CD8-positive, alpha-beta memory T cell (primary cell): ENCODE data around the gene RNASE9. TPM values are rescaled to one million over a fixed set of nuclear protein-coding genes. Genes with fewer than 3 reads are reported as not detected.

Experiments
- CTCF ChIA-PET: fragments of 350-600 bp; sonication (Branson Sonifier 250); formaldehyde crosslinking; loops from one replicate; lab custom pipeline; 2021; ENCODE audit warnings: antibody characterized with exemption; lab: Charles Lee
- POLR2A ChIA-PET: fragments of 350-600 bp; sonication (Branson Sonifier 250); formaldehyde crosslinking; loops from one replicate; lab custom pipeline; 2021; ENCODE audit warnings: antibody characterized with exemption; lab: Charles Lee
- DNase-seq, 5 donors: peaks; one replicate each; pipeline versions ENCODE4 v3.0.0 to v3.0.0-alpha.2; 2020 to 2022; ENCODE audit warnings: mixed read lengths in 1 of 5
- H3K27ac ChIP-seq: one replicate; pipeline ENCODE4 v1.7.0; 2013; ENCODE audit warnings: low read depth, mild to moderate bottlenecking, low read length, moderate library complexity
- H3K27me3 ChIP-seq: 2 replicates; pipeline ENCODE4 v1.7.0; 2013; ENCODE audit warnings: low read length, mild to moderate bottlenecking; ENCODE audit not compliant: insufficient read depth, poor library complexity, severe bottlenecking
- H3K36me3 ChIP-seq: 2 replicates; pipeline ENCODE4 v1.7.0; 2013; ENCODE audit warnings: mild to moderate bottlenecking, low read length, moderate library complexity; ENCODE audit not compliant: insufficient read depth
- H3K4me1 ChIP-seq: 2 replicates; pipeline ENCODE4 v1.7.0; 2013; ENCODE audit warnings: mild to moderate bottlenecking, low read length, moderate library complexity; ENCODE audit not compliant: insufficient read depth
- H3K4me3 ChIP-seq: 2 replicates; pipeline ENCODE4 v1.7.0; 2013; ENCODE audit warnings: mild to moderate bottlenecking, low read length
- H3K9me3 ChIP-seq: 2 replicates; pipeline ENCODE4 v1.7.0; 2013; ENCODE audit warnings: mild to moderate bottlenecking, low read length
- H3K27ac Mint-ChIP-seq, 8 donors: one replicate each; pipeline ENCODE4 v1.8.0; 2020 to 2021; ENCODE audit warnings: mixed read lengths in 8 of 8, mild to moderate bottlenecking in 6 of 8, inconsistent platforms in 3 of 8, moderate library complexity in 3 of 8
- H3K27me3 Mint-ChIP-seq, 2 donors: one replicate each; pipeline ENCODE4 v1.8.0; 2020 to 2021; ENCODE audit warnings: mixed read lengths in 2 of 2, mild to moderate bottlenecking in 1 of 2, moderate library complexity in 1 of 2
- H3K36me3 Mint-ChIP-seq, 3 donors: one replicate each; pipeline ENCODE4 v1.8.0; 2020 to 2021; ENCODE audit warnings: mixed read lengths in 3 of 3, inconsistent platforms in 1 of 3, mild to moderate bottlenecking in 1 of 3
- H3K4me1 Mint-ChIP-seq, 3 donors: one replicate each; pipeline ENCODE4 v1.8.0; 2020 to 2021; ENCODE audit warnings: mixed read lengths in 3 of 3, inconsistent platforms in 1 of 3, mild to moderate bottlenecking in 1 of 3
- H3K4me3 Mint-ChIP-seq, 7 donors: one replicate each; pipeline ENCODE4 v1.8.0; 2020 to 2021; ENCODE audit warnings: mixed read lengths in 7 of 7, mild to moderate bottlenecking in 6 of 7, moderate library complexity in 4 of 7, inconsistent platforms in 2 of 7
- H3K9me3 Mint-ChIP-seq, 5 donors: one replicate each; pipeline ENCODE4 v1.8.0; 2020 to 2022; ENCODE audit warnings: mixed read lengths in 5 of 5, mild to moderate bottlenecking in 3 of 5, moderate library complexity in 2 of 5, inconsistent platforms in 1 of 5
- polyA plus RNA-seq: library from polyadenylated mRNA; unstranded; fragments of 300-500 nt; fragmentation: Illumina TruSeq; gene quantifications from one replicate; pipeline ENCODE4 v1.2.3, GENCODE V29; 2021
- total RNA-seq, 2 experiments: library from RNA; stranded (reverse); gene quantifications; one replicate each; pipeline ENCODE4 v1.2.3, GENCODE V29; 2021

The RNASE9 gene
- total and polyA plus RNA-seq, 3 experiments from 2014 or later = not detected

DNA sequence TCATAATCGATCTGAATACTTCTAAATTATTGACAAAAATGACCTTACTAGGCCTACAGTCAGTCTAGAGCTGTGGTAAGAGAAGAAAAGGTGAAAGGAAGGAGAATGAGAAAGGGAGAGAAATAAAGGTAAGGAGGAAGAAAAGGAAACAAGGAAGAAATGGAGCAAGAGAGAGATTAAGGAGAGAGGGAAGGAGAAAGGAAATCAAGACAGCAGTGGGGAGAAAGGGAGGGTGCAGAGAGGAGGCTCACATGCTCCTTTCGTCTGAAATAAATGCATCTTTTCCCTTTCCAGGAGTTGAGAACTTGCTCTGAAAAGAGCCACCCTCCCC lies 3.7 kb downstream of the RNASE9 start:
- no peaks in the 10 kb centered on the region for H3K36me3 ChIP-seq
- DNase-seq = no peak
- no peaks in the 10 kb centered on the region for H3K4me1 ChIP-seq
- H3K9me3 ChIP-seq = no peaks in the 10 kb centered on the region
- H3K27me3 ChIP-seq = no peaks in the 10 kb centered on the region
- H3K9me3 Mint-ChIP-seq = peaks cover 0 to 2% (median 0%) of the 10 kb centered on the region in 5 donors
- POLR2A ChIA-PET = no interaction called here
- no peaks in the 10 kb centered on the region for H3K4me1 Mint-ChIP-seq
- peaks cover 2 to 28% of the 10 kb centered on the region in 2 donors for H3K27me3 Mint-ChIP-seq
- no peak overlapping the region for H3K4me3 ChIP-seq
- no peak overlapping the region for H3K4me3 Mint-ChIP-seq
- no peaks in the 10 kb centered on the region for H3K36me3 Mint-ChIP-seq
- peak overlapping the region in 1 of 8 donors; percentile 54 for H3K27ac Mint-ChIP-seq
- CTCF ChIA-PET = no interaction called here
- H3K27ac ChIP-seq = no peak overlapping the region

- Histone ChIP-seq H3K36me3 (no peaks in the 10 kb centered on the region), H3K4me3 (no peak overlapping the region), H3K4me1 (no peaks in the 10 kb centered on the region), H3K9me3 (no peaks in the 10 kb centered on the region), H3K27me3 (no peaks in the 10 kb centered on the region), H3K27ac (no peak overlapping the region)
- POLR2A ChIA-PET = no interaction called here
- no peak overlapping the region for H3K4me3 Mint-ChIP-seq
- H3K27me3 Mint-ChIP-seq = peaks cover 2 to 29% of the 10 kb centered on the region in 2 donors
- CTCF ChIA-PET = no interaction called here
- H3K4me1 Mint-ChIP-seq = no peaks in the 10 kb centered on the region
- H3K36me3 Mint-ChIP-seq = no peaks in the 10 kb centered on the region
- DNase-seq = no peak
- H3K9me3 Mint-ChIP-seq = peaks cover 0 to 2% (median 0%) of the 10 kb centered on the region in 5 donors
- peak overlapping the region in 1 of 8 donors; percentile 36 for H3K27ac Mint-ChIP-seq
Measured at GRCh38 chr14:20556500-20557211, 4.2 kb downstream of the RNASE9 start.

DNA sequence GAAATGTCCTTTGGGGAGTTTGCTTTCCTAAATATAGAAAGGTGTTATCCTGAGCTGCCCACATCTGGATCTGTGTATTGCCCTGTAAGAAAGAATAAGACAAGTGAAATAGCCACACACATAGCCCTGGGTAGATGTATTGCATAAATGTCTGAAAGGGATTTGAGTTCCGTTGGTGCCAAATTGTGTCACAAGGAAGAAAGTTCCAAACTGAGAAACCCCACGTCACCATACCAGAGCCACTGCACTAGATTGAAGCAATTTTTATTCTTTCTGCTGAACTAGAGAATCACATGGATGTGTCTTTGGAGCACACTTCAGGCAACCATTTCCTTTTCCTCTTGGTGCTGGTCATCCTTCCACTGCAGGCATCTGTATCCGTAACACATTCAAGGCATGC lies 5.0 kb downstream of the RNASE9 start:
- H3K4me1 Mint-ChIP-seq = no peaks in the 10 kb centered on the region
- Histone ChIP-seq H3K36me3 (no peaks in the 10 kb centered on the region), H3K4me1 (no peaks in the 10 kb centered on the region), H3K27ac (no peak overlapping the region), H3K27me3 (no peaks in the 10 kb centered on the region), H3K4me3 (no peak overlapping the region), H3K9me3 (no peaks in the 10 kb centered on the region)
- H3K4me3 Mint-ChIP-seq = no peak overlapping the region
- H3K27me3 Mint-ChIP-seq = peaks cover 4 to 29% of the 10 kb centered on the region in 2 donors
- ChIA-PET POLR2A (no interaction called here), CTCF (no interaction called here)
- H3K27ac Mint-ChIP-seq = no peak overlapping the region
- no peaks in the 10 kb centered on the region for H3K36me3 Mint-ChIP-seq
- DNase-seq = no peak
- H3K9me3 Mint-ChIP-seq = peaks cover 0 to 2% (median 0%) of the 10 kb centered on the region in 5 donors

GRCh38 chr14:20553024-20553423 lies 7.8 kb downstream of the RNASE9 start:
- CTCF ChIA-PET = no interaction called here
- Histone ChIP-seq H3K36me3 (no peaks in the 10 kb centered on the region), H3K4me3 (no peak overlapping the region), H3K4me1 (no peaks in the 10 kb centered on the region), H3K27me3 (no peaks in the 10 kb centered on the region), H3K9me3 (no peaks in the 10 kb centered on the region), H3K27ac (no peak overlapping the region)
- DNase-seq = no peak
- Mint-ChIP-seq H3K36me3 (no peaks in the 10 kb centered on the region), H3K27me3 (peaks cover 2 to 36% of the 10 kb centered on the region in 2 donors), H3K4me3 (no peak overlapping the region), H3K4me1 (no peaks in the 10 kb centered on the region), H3K9me3 (no peaks in the 10 kb centered on the region), H3K27ac (no peak overlapping the region)
- POLR2A ChIA-PET = no interaction called here

DNA sequence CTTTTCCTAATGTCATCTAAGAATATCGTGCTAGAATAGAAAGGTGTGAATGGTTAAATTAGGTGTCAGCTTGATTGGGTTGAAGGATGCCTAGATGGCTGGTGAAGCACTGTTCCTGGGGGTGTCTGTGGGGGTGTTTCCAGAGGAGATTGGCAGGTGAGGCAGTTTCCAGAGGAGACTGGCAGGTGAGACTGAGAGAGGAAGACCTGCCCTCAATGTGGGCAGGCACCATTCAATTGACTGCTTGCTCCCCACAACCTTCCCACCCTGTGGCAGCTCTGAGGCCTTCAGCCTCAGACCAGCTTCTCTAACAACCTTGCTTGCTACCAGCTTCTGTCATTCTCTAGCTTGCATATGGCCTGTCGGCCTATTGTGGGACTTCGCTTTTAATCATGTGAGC lies 9.2 kb downstream of the RNASE9 start:
- Mint-ChIP-seq H3K4me3 (no peak overlapping the region), H3K9me3 (no peaks in the 10 kb centered on the region), H3K27ac (no peak overlapping the region), H3K4me1 (no peaks in the 10 kb centered on the region), H3K27me3 (peaks cover 2 to 32% of the 10 kb centered on the region in 2 donors), H3K36me3 (no peaks in the 10 kb centered on the region)
- Histone ChIP-seq H3K27ac (no peak overlapping the region), H3K4me1 (no peaks in the 10 kb centered on the region), H3K27me3 (no peaks in the 10 kb centered on the region), H3K36me3 (no peaks in the 10 kb centered on the region), H3K4me3 (no peak overlapping the region), H3K9me3 (no peaks in the 10 kb centered on the region)
- DNase-seq = no peak
- CTCF ChIA-PET = no interaction called here
- POLR2A ChIA-PET = no interaction called here

DNA sequence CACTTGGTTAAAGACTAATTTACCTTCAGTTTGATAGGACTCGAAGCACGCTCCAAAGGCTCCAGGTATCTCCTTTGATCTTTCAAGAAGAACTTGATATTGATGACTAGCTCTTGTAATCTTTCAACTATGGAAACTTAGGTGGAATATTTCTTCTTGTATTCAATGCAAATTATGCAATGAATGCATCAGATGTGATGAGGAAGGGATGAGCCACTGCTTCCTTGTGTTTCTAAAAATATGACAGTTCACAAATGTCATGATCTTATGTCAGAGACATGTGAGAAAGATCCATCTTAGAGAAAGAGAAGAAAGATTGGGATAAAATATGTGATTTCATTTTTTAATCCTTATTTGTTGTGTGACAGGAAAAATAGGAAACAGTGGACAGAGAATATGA lies 9.9 kb downstream of the RNASE9 start:
- Mint-ChIP-seq H3K4me1 (no peaks in the 10 kb centered on the region), H3K27me3 (peaks cover 5 to 29% of the 10 kb centered on the region in 2 donors), H3K36me3 (no peaks in the 10 kb centered on the region), H3K27ac (no peak overlapping the region), H3K4me3 (no peak overlapping the region), H3K9me3 (no peaks in the 10 kb centered on the region)
- Histone ChIP-seq H3K27ac (no peak overlapping the region), H3K4me3 (no peak overlapping the region), H3K4me1 (no peaks in the 10 kb centered on the region), H3K9me3 (no peaks in the 10 kb centered on the region), H3K27me3 (no peaks in the 10 kb centered on the region), H3K36me3 (no peaks in the 10 kb centered on the region)
- POLR2A ChIA-PET = no interaction called here
- DNase-seq = no peak
- CTCF ChIA-PET = no interaction called here

- peaks cover 21 to 44% of the 10 kb centered on the region in 2 donors for H3K27me3 Mint-ChIP-seq
- no peak overlapping the region for H3K27ac ChIP-seq
Measured at GRCh38 chr14:20548414-20549158, 12.3 kb downstream of the RNASE9 start.

DNA sequence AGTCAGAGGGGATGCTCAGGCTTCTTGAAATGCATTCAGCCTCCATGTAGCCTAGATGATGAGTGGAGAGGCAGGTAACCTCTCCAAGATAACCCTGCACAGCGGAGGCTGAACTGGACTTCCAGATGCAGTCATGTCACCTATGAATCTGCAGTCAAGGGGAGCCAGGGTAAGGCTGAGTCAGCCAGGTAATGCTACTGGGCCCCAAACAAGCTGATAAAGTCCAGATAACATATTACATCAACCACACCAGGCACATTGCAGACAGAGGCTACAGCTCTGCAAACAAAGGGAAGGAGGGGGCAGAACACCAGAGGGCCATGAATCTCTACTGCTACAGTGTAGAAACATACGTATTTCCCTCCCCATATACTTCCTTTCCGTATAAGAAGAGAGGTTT lies 14.0 kb downstream of the RNASE9 start:
- no peaks in the 10 kb centered on the region for H3K36me3 ChIP-seq
- ChIA-PET CTCF (interaction anchor here (1.8 kb wide), 1 partner anchor 22 kb away, joined by 3 read pairs; no protein-coding TSS in a partner anchor), POLR2A (no interaction called here)
- H3K4me1 ChIP-seq = no peaks in the 10 kb centered on the region
- Mint-ChIP-seq H3K27ac (no peak overlapping the region), H3K9me3 (no peaks in the 10 kb centered on the region), H3K27me3 (peaks cover 23 to 37% of the 10 kb centered on the region in 2 donors), H3K4me3 (no peak overlapping the region), H3K4me1 (no peaks in the 10 kb centered on the region), H3K36me3 (peaks cover 0 to 5% (median 0%) of the 10 kb centered on the region in 3 donors)
- no peaks in the 10 kb centered on the region for H3K27me3 ChIP-seq
- no peak overlapping the region for H3K4me3 ChIP-seq
- no peak overlapping the region for H3K27ac ChIP-seq
- no peak for DNase-seq
- no peaks in the 10 kb centered on the region for H3K9me3 ChIP-seq

More at GRCh38 chr14:20548414-20549158, 12.3 kb downstream of the RNASE9 start:
- H3K4me3 Mint-ChIP-seq = no peak overlapping the region
- no peaks in the 10 kb centered on the region for H3K4me1 Mint-ChIP-seq
- peaks cover 0 to 5% (median 0%) of the 10 kb centered on the region in 3 donors for H3K36me3 Mint-ChIP-seq
- Histone ChIP-seq H3K36me3 (no peaks in the 10 kb centered on the region), H3K9me3 (no peaks in the 10 kb centered on the region), H3K27me3 (no peaks in the 10 kb centered on the region), H3K4me1 (no peaks in the 10 kb centered on the region), H3K4me3 (no peak overlapping the region)
- no peak overlapping the region for H3K27ac Mint-ChIP-seq
- ChIA-PET CTCF (interaction anchor here (0.9 to 1.8 kb wide), 3 partner anchors 18 to 61 kb away, joined by 3 read pairs; no protein-coding TSS in a partner anchor), POLR2A (interaction anchor here (0.7 kb wide), 1 partner anchor 700 kb away, joined by 3 read pairs; no protein-coding TSS in a partner anchor)
- no peak for DNase-seq
- H3K9me3 Mint-ChIP-seq = no peaks in the 10 kb centered on the region
